ENCODE results near the gene ALG3.

ALG3 gene

DNA sequence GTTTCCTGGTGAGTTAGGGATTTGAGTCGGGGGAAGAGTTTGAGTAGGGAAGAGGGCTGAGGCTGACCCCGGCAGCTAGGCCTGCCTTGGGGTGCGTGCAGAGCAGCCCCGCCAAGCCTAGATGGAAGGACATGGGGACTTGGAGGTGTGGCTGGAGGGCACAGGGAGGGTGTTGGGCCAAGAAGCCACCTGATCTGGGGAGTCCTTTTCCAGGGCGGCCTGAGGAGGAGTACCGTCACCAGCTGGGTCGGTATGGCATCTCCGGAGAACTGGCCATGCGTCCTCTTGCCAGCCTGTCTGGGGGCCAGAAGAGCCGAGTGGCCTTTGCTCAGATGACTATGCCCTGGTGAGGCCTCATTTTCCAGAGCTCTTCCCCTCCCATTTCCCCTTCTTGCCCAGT lies 55.9 kb downstream of the ALG3 start:
- DNase-seq, result no peak

Data from amniotic stem cell (primary cell).